Fibroblast of pulmonary artery (primary cell): ENCODE data around the gene IGFALS.

Source experiments
- DNase-seq: peaks from one replicate; pipeline ENCODE4 v3.0.0-alpha.2; 2010; ENCODE audit warnings: low read depth
- H3K4me3 ChIP-seq: replicated peaks from 2 replicates; pipeline ENCODE4 v1.5.1; 2011; ENCODE audit warnings: low read depth, mild to moderate bottlenecking, control low read depth, low read length, moderate library complexity
- TF ChIP-seq, protein P1 (sequence below): IDR thresholded peaks from 2 replicates; pipeline ENCODE4 v1.5.1; 2011; ENCODE audit warnings: mild to moderate bottlenecking, control low read depth, low read length, inconsistent platforms; ENCODE audit errors: missing control alignments

The IGFALS gene

GRCh38 chr16:1821861-1822611 is 28.5 kb upstream of the IGFALS start:
- no peak overlapping the region for H3K4me3 ChIP-seq
- no peak for DNase-seq
- TF ChIP-seq, protein P1, sequence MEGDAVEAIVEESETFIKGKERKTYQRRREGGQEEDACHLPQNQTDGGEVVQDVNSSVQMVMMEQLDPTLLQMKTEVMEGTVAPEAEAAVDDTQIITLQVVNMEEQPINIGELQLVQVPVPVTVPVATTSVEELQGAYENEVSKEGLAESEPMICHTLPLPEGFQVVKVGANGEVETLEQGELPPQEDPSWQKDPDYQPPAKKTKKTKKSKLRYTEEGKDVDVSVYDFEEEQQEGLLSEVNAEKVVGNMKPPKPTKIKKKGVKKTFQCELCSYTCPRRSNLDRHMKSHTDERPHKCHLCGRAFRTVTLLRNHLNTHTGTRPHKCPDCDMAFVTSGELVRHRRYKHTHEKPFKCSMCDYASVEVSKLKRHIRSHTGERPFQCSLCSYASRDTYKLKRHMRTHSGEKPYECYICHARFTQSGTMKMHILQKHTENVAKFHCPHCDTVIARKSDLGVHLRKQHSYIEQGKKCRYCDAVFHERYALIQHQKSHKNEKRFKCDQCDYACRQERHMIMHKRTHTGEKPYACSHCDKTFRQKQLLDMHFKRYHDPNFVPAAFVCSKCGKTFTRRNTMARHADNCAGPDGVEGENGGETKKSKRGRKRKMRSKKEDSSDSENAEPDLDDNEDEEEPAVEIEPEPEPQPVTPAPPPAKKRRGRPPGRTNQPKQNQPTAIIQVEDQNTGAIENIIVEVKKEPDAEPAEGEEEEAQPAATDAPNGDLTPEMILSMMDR = no peak

DNA sequence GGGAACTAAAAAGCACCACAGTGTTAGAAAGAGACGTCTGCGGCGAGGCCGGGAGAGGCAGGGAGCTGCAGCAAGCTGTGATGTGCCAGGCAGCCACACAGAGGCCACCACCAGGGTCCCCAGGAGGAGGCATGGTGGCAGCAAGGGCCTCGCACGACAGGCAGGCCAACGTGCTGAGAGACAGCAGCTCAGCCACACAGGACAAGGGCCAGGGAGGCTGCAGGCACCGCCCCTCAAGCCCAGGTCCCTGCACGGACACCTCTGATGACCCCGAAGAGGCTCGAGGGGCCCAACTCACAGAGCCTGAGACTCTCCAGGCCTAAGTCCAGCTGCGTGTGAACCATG is 27.4 kb upstream of the IGFALS start:
- H3K4me3 ChIP-seq = no peak overlapping the region
- TF ChIP-seq, protein P1 = no peak
- no peak for DNase-seq

- no peak overlapping the region for H3K4me3 ChIP-seq
- DNase-seq = no peak
- TF ChIP-seq, protein P1 = no peak
These were observed 26.8 kb upstream of the IGFALS start for GRCh38 chr16:1820096-1820945.

DNA sequence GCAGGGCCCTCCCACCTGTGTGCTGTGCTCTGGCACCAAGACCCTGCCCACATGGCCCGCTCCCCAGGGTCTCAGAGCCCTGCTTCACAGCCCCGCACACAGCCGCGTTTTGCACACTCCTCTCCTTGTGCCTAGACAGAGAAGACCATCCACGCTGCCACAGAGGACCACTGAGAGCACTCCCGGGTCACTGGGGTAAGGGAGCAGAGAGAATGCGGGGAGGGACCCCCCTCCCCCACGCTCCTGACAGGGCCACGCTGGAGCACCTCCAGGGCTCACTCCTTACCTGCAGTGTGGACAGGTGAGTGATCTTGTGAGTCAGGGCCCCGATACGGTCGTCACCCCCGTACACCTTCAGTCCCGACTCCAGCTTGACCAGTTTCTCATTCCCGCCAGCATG is 26.1 kb upstream of the IGFALS start:
- no peak for DNase-seq
- no peak overlapping the region for H3K4me3 ChIP-seq
- TF ChIP-seq, protein P1 = no peak

- DNase-seq = no peak
- TF ChIP-seq, protein P1 = no peak
- no peak overlapping the region for H3K4me3 ChIP-seq
These were observed 25.5 kb upstream of the IGFALS start for GRCh38 chr16:1818873-1819525.

GRCh38 chr16:1818204-1818872 is 24.8 kb upstream of the IGFALS start:
- no peak overlapping the region for H3K4me3 ChIP-seq
- DNase-seq = no peak
- TF ChIP-seq, protein P1 = no peak
